Activated CD8-positive, alpha-beta memory T cell treated with anti-CD3 and anti-CD28 coated beads, Interleukin-2, amount 10 ng/mL, durations not matched to agents 7 days and 5 days (primary cell): ENCODE data around the gene DEPDC5. TPM values are rescaled to one million over a fixed set of nuclear protein-coding genes. Genes with fewer than 3 reads are reported as not detected.
"Not testable (repeated sequence)": the region's sequence is repeated elsewhere in the genome, so short reads cannot be mapped to it uniquely, and the experiment has no call there.

Experiments used
- ATAC-seq: fragments of 150-1000 bp; cut with Tn5 transposase; one replicate; pipeline ENCODE4 v1.10.0; 2021; ENCODE audit warnings: moderate library complexity
- CTCF ChIA-PET: fragments of 350-600 bp; sonication (Branson Sonifier 250); formaldehyde crosslinking; loops from one replicate; lab custom pipeline; 2021; ENCODE audit warnings: antibody characterized with exemption; lab: Charles Lee
- DNase-seq: peaks from one replicate; pipeline ENCODE4 v3.0.0-alpha.2; 2020
- H3K27ac Mint-ChIP-seq: one replicate; pipeline ENCODE4 v1.8.0; 2021; ENCODE audit warnings: mild to moderate bottlenecking, mixed read lengths
- H3K27me3 Mint-ChIP-seq: one replicate; pipeline ENCODE4 v1.8.0; 2021; ENCODE audit warnings: mixed read lengths
- H3K36me3 Mint-ChIP-seq: one replicate; pipeline ENCODE4 v1.8.0; 2021; ENCODE audit warnings: mild to moderate bottlenecking, mixed read lengths
- H3K4me1 Mint-ChIP-seq: one replicate; pipeline ENCODE4 v1.8.0; 2021; ENCODE audit warnings: mixed read lengths
- H3K4me3 Mint-ChIP-seq: one replicate; pipeline ENCODE4 v1.8.0; 2021; ENCODE audit warnings: mild to moderate bottlenecking, moderate library complexity, mixed read lengths
- H3K9me3 Mint-ChIP-seq: one replicate; pipeline ENCODE4 v1.8.0; 2022; ENCODE audit warnings: low read depth, mixed read lengths
- total RNA-seq, 2 experiments: library from RNA; stranded (reverse); gene quantifications; one replicate each; pipeline ENCODE4 v1.2.3, GENCODE V29; 2021

Gene DEPDC5
- total RNA-seq, 2 experiments from 2014 or later, result 45.7 to 50.3 TPM

DNA sequence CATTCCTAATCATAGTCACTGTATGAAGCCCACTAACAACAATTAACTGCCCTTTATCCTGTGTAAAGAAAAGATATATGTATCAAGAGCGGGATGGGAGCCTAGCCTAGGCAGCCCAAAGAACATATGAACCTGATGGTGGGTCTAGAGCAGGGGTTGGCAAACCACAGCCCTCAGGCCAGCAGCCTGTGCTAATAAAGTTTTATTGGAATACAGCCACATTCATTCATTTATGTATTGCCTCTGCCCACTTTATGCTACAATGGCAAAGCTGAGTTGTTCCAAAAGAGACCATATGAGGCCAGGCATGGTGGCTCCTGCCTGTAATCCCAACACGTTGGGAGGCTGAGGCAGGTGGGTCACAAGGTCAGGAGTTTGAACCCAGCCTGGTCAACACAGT, 17.4 kb upstream of the DEPDC5 start:
- H3K36me3 Mint-ChIP-seq, result peaks cover 42% of the 10 kb centered on the region
- H3K4me3 Mint-ChIP-seq, result no peak overlapping the region
- no peak for DNase-seq
- peaks cover 31% of the 10 kb centered on the region for H3K4me1 Mint-ChIP-seq
- no peaks in the 10 kb centered on the region for H3K27me3 Mint-ChIP-seq
- no peak for ATAC-seq
- no peak overlapping the region for H3K27ac Mint-ChIP-seq
- H3K9me3 Mint-ChIP-seq, result no peaks in the 10 kb centered on the region
- CTCF ChIA-PET, result interaction anchor here (1.4 kb wide), 1 partner anchor 234 kb away, joined by 4 read pairs; no protein-coding TSS in a partner anchor

DNA sequence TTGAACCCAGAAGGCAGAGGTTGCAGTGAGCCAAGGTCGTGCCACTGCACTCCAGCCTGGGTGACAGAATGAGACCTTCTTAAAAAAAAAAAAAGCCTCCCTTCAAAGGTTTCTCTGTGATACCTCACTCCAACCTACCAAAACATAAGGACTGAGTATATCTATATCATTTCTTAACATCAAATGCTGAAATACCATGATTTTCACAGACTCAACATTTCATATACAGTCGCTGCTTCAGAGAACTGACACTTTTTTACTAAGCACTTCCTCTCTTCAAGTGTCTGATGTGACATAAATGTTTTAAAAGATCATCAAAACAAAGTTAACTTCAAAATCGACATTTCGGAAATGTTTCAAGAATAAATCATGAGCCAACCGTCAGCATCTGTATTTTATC, 15.9 kb upstream of the DEPDC5 start:
- ATAC-seq (no peak), DNase-seq (no peak)
- Mint-ChIP-seq H3K27me3 (no peaks in the 10 kb centered on the region), H3K36me3 (peaks cover 51% of the 10 kb centered on the region), H3K27ac (no peak overlapping the region), H3K9me3 (no peaks in the 10 kb centered on the region), H3K4me3 (no peak overlapping the region), H3K4me1 (peaks cover 40% of the 10 kb centered on the region)
- CTCF ChIA-PET, result no interaction called here

DNA sequence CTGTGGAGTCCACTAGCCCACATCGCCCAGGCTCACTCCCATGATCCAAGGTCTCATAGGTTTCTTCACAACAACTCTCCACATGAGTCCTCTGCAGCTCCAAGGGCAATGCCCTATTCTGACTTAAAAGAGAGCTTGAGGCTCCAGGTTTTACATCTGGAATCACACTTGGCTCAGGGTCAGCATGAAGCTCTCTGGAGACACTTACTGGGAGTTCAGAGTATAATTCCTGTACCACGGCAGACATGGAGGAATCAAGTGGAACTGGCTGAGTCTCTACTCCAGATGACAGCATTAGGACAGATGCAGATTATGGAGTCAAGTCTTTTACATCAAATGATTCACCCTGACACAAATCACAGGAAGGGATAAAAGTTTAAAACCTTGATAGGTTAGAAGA, 15.3 kb upstream of the DEPDC5 start:
- DNase-seq (no peak), ATAC-seq (no peak)
- CTCF ChIA-PET, result interaction anchor here (1.2 kb wide), 1 partner anchor 33 kb away, joined by 3 read pairs; no protein-coding TSS in a partner anchor
- H3K27me3 Mint-ChIP-seq, result no peaks in the 10 kb centered on the region
- no peak overlapping the region for H3K4me3 Mint-ChIP-seq
- H3K36me3 Mint-ChIP-seq, result peaks cover 49% of the 10 kb centered on the region
- no peaks in the 10 kb centered on the region for H3K9me3 Mint-ChIP-seq
- peaks cover 38% of the 10 kb centered on the region for H3K4me1 Mint-ChIP-seq
- peak overlapping the region; percentile 3 for H3K27ac Mint-ChIP-seq

DNA sequence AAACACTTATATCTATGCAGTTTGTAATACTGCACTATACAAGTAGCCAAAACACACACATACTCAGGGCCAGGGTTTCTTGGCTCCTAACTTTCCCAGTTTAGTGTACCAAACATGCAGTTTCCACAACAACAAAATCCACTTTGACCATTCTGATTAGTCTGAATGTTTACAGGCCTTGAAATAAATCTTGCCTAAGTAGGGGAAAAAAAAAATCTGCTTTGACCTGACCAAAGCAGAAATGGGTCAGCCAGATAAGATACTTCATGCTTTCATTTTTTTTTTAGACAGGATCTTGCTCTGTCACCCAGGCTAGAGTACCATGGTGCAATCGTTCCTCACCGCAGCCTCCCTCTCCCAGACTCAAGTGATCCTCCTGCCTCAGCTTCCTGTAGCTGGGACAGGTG, 14.0 kb upstream of the DEPDC5 start:
- Mint-ChIP-seq H3K9me3 (no peaks in the 10 kb centered on the region), H3K36me3 (peaks cover 44% of the 10 kb centered on the region), H3K27me3 (no peaks in the 10 kb centered on the region), H3K27ac (no peak overlapping the region), H3K4me1 (peaks cover 31% of the 10 kb centered on the region), H3K4me3 (no peak overlapping the region)
- DNase-seq (no peak), ATAC-seq (no peak)
- CTCF ChIA-PET, result interaction anchor here (1.2 kb wide), 1 partner anchor 34 kb away, joined by 3 read pairs; no protein-coding TSS in a partner anchor

DNA sequence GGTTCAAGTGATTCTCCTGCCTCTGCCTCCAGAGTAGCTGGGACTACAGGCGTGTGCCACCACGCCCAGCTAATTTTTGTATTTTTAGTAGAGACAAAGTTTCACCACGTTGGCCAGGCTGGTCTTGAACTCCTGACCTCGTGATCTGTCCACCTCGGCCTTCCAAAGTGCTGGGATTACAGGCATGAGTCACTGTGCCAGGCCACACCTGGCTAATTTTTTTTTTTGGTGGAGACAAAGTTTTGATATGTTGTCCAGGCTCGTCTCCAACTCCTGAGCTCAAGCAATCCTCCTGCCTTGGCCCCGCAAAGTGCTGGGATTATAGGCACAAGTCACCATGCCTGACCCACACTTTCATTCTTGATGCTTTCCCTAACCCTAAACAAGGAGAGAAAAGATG, 13.5 kb upstream of the DEPDC5 start:
- CTCF ChIA-PET, result not testable (repeated sequence)

DNA sequence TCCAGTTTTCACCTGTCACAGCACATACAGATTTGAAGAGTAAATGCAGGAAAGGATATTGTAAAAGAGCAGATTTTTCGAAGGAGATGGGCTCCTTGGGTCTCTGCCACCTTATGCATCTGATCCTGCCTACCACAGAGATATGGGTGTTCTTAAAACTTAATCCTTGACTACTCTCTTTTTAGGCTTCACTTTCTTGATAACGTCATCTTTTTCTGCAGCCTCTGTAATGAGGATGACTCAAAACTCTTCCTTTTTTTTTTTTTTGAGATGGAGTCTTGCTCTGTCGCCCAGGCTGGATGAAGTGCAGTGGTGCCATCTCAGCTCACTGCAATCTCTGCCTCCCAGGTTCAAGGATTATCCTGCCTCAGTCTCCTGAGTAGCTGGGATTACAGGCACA, 11.7 kb upstream of the DEPDC5 start:
- Mint-ChIP-seq H3K27ac (peak overlapping the region; percentile 3), H3K9me3 (no peaks in the 10 kb centered on the region), H3K27me3 (no peaks in the 10 kb centered on the region), H3K36me3 (peaks cover 46% of the 10 kb centered on the region), H3K4me3 (no peak overlapping the region), H3K4me1 (peaks cover 32% of the 10 kb centered on the region)
- ATAC-seq (no peak), DNase-seq (no peak)
- CTCF ChIA-PET, result no interaction called here

More for the DNA sequence above, 13.5 kb upstream of the DEPDC5 start:
- not testable (repeated sequence) for ATAC-seq, H3K4me3 Mint-ChIP-seq, DNase-seq, H3K9me3 Mint-ChIP-seq, H3K27me3 Mint-ChIP-seq, H3K27ac Mint-ChIP-seq
- peaks cover 43% of the 10 kb centered on the region for H3K36me3 Mint-ChIP-seq
- peaks cover 29% of the 10 kb centered on the region for H3K4me1 Mint-ChIP-seq

DNA sequence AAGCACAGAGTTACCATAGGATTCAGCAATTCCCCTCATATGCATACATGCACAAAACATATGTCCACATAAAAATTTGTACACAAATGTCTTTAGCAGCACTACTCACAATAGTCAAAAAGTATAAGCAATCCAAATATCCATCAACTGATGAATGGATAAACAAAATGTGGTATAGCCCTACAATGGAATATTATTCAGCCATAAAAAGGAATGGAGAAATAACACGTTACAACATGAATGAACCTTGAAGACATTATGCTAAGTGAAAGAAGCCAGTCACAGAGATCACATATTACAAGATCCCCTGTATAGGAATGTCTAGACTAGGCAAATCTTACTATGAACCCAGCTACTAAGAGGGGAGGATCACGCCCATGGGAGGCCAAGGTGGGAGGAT, 11.1 kb upstream of the DEPDC5 start:
- peaks cover 48% of the 10 kb centered on the region for H3K36me3 Mint-ChIP-seq
- no peaks in the 10 kb centered on the region for H3K27me3 Mint-ChIP-seq
- no peak overlapping the region for H3K4me3 Mint-ChIP-seq
- CTCF ChIA-PET, result no interaction called here
- DNase-seq, result no peak
- H3K9me3 Mint-ChIP-seq, result no peaks in the 10 kb centered on the region
- peak overlapping the region; percentile 35 for H3K27ac Mint-ChIP-seq
- H3K4me1 Mint-ChIP-seq, result peaks cover 36% of the 10 kb centered on the region
- no peak for ATAC-seq

DNA sequence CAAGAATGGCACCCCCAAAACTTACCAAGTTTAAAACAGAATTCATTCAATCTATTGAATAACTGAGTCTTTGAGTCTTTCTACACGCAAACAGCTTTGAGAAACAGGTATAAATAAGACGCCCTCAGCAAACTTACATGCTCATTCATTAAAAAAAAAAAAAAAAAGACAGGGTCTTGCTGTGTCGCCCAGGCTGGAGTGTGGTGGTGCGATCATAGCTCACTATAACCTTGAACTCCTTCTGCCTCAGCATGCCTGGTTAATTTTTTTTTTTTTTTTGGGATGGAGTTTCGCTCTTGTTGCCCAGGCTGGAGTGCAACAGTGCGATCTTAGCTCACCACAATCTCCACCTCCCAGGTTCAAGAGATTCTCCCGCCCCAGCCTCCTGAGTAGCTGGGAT, 9.9 kb upstream of the DEPDC5 start:
- ATAC-seq, result no peak
- Mint-ChIP-seq H3K27me3 (no peaks in the 10 kb centered on the region), H3K4me3 (no peak overlapping the region), H3K36me3 (peaks cover 40% of the 10 kb centered on the region), H3K4me1 (peaks cover 40% of the 10 kb centered on the region), H3K27ac (no peak overlapping the region), H3K9me3 (no peaks in the 10 kb centered on the region)
- CTCF ChIA-PET, result interaction anchor here (0.6 to 1.0 kb wide), 3 partner anchors 48 to 114 kb away, joined by 3 read pairs; partner anchors contain the start of gene PISD
- no peak for DNase-seq

DNA sequence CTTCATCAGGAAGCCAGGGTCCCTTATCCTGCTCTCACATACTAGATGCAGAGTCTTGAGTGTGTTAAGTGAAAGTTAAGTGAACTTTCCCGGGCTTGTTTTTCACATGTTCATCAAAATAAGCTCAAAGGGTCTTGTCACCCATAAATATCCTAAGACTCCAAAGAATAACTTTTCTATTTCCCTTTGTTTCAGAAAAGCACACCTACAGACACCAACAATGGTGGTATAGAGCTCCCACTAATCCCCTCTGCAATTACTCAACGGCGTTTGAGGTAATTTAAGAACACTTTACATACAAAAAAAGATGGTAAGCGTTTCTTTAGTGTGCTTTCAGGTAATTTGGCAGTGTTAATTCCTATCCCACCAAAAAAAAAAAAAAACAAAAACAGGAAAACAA, 6.4 kb upstream of the DEPDC5 start:
- Mint-ChIP-seq H3K36me3 (peaks cover 26% of the 10 kb centered on the region), H3K27me3 (no peaks in the 10 kb centered on the region), H3K4me1 (peaks cover 40% of the 10 kb centered on the region), H3K4me3 (no peak overlapping the region), H3K9me3 (no peaks in the 10 kb centered on the region), H3K27ac (no peak overlapping the region)
- no peak for DNase-seq
- CTCF ChIA-PET, result interaction anchor here (0.7 to 1.0 kb wide), 2 partner anchors 11 to 66 kb away, joined by 3 read pairs; no protein-coding TSS in a partner anchor
- no peak for ATAC-seq

DNA sequence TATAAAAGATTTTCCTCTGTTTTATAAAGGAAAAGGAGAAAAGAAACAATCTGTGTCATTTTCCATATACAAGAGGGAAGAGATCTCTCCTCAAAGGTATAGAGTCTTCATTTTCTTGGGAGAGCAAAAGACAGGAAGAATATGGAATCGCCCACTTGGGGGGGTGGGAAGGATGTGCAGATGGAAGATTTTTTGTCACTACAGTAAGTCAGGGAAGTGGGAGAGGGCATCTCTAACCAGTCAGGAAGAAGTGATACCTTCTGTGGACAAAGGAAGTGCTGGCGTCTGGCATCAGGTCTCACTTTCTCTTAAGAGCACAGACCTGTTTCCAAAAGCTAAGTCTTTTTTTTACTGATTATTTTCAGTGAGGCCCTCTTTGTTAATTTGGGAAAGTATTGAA, 5.3 kb upstream of the DEPDC5 start:
- H3K27ac Mint-ChIP-seq, result peak overlapping the region; percentile 88
- no peak for DNase-seq
- peaks cover 22% of the 10 kb centered on the region for H3K36me3 Mint-ChIP-seq
- CTCF ChIA-PET, result interaction anchor here (0.6 to 2.8 kb wide), 4 partner anchors 10 to 173 kb away, joined by 3 to 9 read pairs (median 4); no protein-coding TSS in a partner anchor
- peak overlapping the region; percentile 95 for H3K4me3 Mint-ChIP-seq
- no peaks in the 10 kb centered on the region for H3K9me3 Mint-ChIP-seq
- no peak for ATAC-seq
- H3K27me3 Mint-ChIP-seq, result no peaks in the 10 kb centered on the region
- H3K4me1 Mint-ChIP-seq, result peaks cover 45% of the 10 kb centered on the region

DNA sequence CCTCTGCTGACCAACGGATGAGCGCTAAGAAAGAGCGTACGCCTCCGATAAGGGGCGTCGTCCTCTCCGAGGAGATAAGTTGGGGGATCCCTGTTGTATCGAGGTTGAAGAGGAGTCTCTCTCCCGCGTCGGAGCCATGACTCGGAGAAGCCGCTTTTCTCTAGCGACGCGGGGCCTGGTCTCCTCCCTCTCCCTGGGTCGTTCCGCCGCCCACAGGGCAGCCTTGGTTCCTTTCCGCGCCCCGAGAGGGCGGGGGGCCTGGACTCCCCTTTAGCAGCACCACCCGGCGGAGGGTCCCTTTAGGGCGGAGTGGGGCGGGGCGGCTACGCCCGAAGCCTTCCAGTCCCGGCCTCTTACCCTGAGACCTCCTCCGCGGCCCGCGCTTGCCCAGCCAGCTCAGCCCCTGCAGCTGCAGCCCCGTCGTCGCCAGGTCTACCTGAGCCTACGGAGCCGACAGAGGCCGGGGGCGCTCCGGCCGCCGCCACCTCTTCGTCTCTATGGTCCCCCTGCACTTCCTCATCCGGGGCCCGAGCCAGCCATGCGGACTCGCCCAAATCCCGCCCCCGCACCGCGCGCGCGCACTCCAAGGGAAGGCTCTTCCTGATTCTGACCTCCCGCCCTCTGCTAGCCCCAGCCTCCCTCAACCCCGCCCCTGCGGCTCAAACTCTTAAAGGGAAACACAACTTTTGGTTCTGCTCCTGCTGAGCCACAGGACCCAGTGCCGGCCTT, 4.0 kb upstream of the DEPDC5 start, which contains the start of gene PRR14L:
Gene PRR14L, minus strand, starts transcription at position 497 of the 729 bp plus-strand sequence. CDS start 11,272 bp downstream, outside the sequence.
- Mint-ChIP-seq H3K27me3 (no peaks in the 10 kb centered on the region), H3K4me3 (peak within 1 kb of the TSS; percentile 95), H3K36me3 (peaks cover 15% of the 10 kb centered on the region), H3K27ac (peak within 1 kb of the TSS; percentile 88), H3K4me1 (peaks cover 49% of the 10 kb centered on the region), H3K9me3 (no peaks in the 10 kb centered on the region)
- CTCF ChIA-PET, result interaction anchor here (1.2 to 2.8 kb wide), 2 partner anchors 9 to 84 kb away, joined by 4 to 9 read pairs; no protein-coding TSS in a partner anchor
- DNase-seq (peak; percentile 98), ATAC-seq (peak; percentile 73)

DNA sequence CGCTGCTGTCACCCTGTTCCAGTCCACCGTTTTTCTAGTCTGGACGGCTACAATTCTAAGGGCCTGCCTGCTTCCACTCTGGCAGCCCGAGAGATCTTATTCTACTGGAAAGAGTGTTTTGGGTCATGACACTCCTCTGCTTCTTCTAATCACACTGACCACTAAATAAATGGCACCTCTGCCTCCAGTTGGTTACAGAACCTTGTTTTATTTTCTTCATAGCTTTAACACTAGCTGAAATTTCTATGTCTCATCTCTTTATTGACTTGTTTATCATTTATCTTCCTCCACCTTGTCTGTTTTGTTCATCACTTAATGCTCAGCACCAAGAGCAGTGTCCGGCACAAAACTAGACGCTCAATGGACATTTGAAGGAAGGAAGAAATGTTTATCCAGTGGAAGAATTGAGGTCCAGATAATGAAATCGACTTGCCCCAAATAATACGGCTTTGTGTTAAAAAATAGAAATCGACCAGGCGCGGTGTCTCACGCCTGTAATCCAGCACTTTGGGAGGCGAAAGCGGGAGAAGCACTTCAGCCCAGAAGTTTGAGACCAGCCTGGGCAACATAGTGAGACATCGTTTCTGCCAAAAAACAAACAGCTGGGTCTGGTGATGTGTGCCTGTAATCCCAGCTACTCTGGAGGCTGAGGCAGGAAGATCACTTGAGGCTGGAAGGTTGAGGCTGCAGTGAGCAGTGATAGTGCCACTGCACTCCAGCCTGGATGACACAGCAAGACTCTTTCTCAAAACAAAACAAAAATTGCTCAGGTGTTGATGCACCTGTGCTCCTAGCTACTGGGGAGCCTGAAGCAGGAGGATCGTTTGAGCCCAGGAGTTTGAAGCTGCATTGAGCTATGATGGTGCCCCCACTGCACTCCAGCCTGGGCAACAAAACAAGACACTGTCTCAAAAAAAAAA, 3.2 kb upstream of the DEPDC5 start:
- DNase-seq (no peak), ATAC-seq (no peak)
- CTCF ChIA-PET, result interaction anchor here (0.7 to 2.8 kb wide), 3 partner anchors 16 to 220 kb away, joined by 3 to 9 read pairs (median 4); no protein-coding TSS in a partner anchor
- H3K4me1 Mint-ChIP-seq, result peaks cover 56% of the 10 kb centered on the region
- peak overlapping the region; percentile 88 for H3K27ac Mint-ChIP-seq
- no peaks in the 10 kb centered on the region for H3K27me3 Mint-ChIP-seq
- H3K9me3 Mint-ChIP-seq, result no peaks in the 10 kb centered on the region
- H3K4me3 Mint-ChIP-seq, result peak overlapping the region; percentile 95
- H3K36me3 Mint-ChIP-seq, result peaks cover 14% of the 10 kb centered on the region
